Measurements from ENCODE around the gene ARHGEF7.

The ARHGEF7 gene

GRCh38 chr13:111090169-111090568 lies 24.9 kb upstream of the ARHGEF7 start:
- no peak for TF ChIP-seq CTCF (IDR thresholded peaks at IDR 0.05; ENCODE audit: insufficient read depth, low read length, poor library complexity, severe bottlenecking)
- DNase-seq (ENCODE audit: extremely low read depth, insufficient read length) = no peak
- Histone ChIP-seq H3K36me3 (ENCODE audit: control insufficient read depth, insufficient read depth, low read length) (no peaks in the 10 kb centered on the region), H3K4me3 (replicated peaks; ENCODE audit: low read depth, low read length) (no peak overlapping the region), H3K27me3 (replicated peaks; ENCODE audit: control insufficient read depth, insufficient read depth, low read length) (peaks cover 3% of the 10 kb centered on the region; the same call in 1 of the 2 replicates)

GRCh38 chr13:111092685-111093084 lies 22.4 kb upstream of the ARHGEF7 start:
- Histone ChIP-seq H3K4me3 (replicated peaks; ENCODE audit: low read depth, low read length) (no peak overlapping the region), H3K36me3 (ENCODE audit: control insufficient read depth, insufficient read depth, low read length) (no peaks in the 10 kb centered on the region), H3K27me3 (replicated peaks; ENCODE audit: control insufficient read depth, insufficient read depth, low read length) (peaks cover 3% of the 10 kb centered on the region; the same call in 1 of the 2 replicates)
- no peak for TF ChIP-seq CTCF (IDR thresholded peaks at IDR 0.05; ENCODE audit: insufficient read depth, low read length, poor library complexity, severe bottlenecking)
- DNase-seq (ENCODE audit: extremely low read depth, insufficient read length) = no peak

- no peak for TF ChIP-seq CTCF (IDR thresholded peaks at IDR 0.05; ENCODE audit: insufficient read depth, low read length, poor library complexity, severe bottlenecking)
- no peaks in the 10 kb centered on the region for H3K36me3 ChIP-seq (ENCODE audit: control insufficient read depth, insufficient read depth, low read length)
- no peak for DNase-seq (ENCODE audit: extremely low read depth, insufficient read length)
- H3K27me3 ChIP-seq (replicated peaks; ENCODE audit: control insufficient read depth, insufficient read depth, low read length) = peaks cover 3% of the 10 kb centered on the region; the same call in 1 of the 2 replicates
- H3K4me3 ChIP-seq (replicated peaks; ENCODE audit: low read depth, low read length) = no peak overlapping the region
These were observed 22.0 kb upstream of the ARHGEF7 start for GRCh38 chr13:111093136-111093535.

- Histone ChIP-seq H3K27me3 (replicated peaks; ENCODE audit: control insufficient read depth, insufficient read depth, low read length) (peaks cover 3% of the 10 kb centered on the region; the same call in 1 of the 2 replicates), H3K4me3 (replicated peaks; ENCODE audit: low read depth, low read length) (no peak overlapping the region), H3K36me3 (ENCODE audit: control insufficient read depth, insufficient read depth, low read length) (no peaks in the 10 kb centered on the region)
- TF ChIP-seq CTCF (IDR thresholded peaks at IDR 0.05; ENCODE audit: insufficient read depth, low read length, poor library complexity, severe bottlenecking) = no peak
- no peak for DNase-seq (ENCODE audit: extremely low read depth, insufficient read length)
These were observed 21.5 kb upstream of the ARHGEF7 start for GRCh38 chr13:111093634-111094033.

- H3K27me3 ChIP-seq (replicated peaks; ENCODE audit: control insufficient read depth, insufficient read depth, low read length) = peaks cover 3% of the 10 kb centered on the region; the same call in 1 of the 2 replicates
- no peak for DNase-seq (ENCODE audit: extremely low read depth, insufficient read length)
These were observed 19.9 kb upstream of the ARHGEF7 start for GRCh38 chr13:111095031-111095840.

More at GRCh38 chr13:111095031-111095840, 19.9 kb upstream of the ARHGEF7 start:
- H3K4me3 ChIP-seq (replicated peaks; ENCODE audit: low read depth, low read length) = no peak overlapping the region
- no peak for TF ChIP-seq CTCF (IDR thresholded peaks at IDR 0.05; ENCODE audit: insufficient read depth, low read length, poor library complexity, severe bottlenecking)
- no peaks in the 10 kb centered on the region for H3K36me3 ChIP-seq (ENCODE audit: control insufficient read depth, insufficient read depth, low read length)

All from GM06990 (cell line).